GM12801 (cell line): ENCODE data around the gene KIF6.

ENCODE experiments used
- CTCF ChIP-seq: IDR thresholded peaks from one replicate; pipeline ENCODE4 v1.5.1; 2011; ENCODE audit warnings: control low read depth; ENCODE audit not compliant: insufficient read length; ENCODE audit errors: extremely low read depth

The KIF6 gene

GRCh38 chr6:39520411-39520810 lies 204.8 kb downstream of the KIF6 start:
- TF ChIP-seq CTCF = no peak

GRCh38 chr6:39518221-39518620 lies 207.0 kb downstream of the KIF6 start:
- no peak for TF ChIP-seq CTCF

GRCh38 chr6:39517756-39518155 lies 207.5 kb downstream of the KIF6 start:
- TF ChIP-seq CTCF = no peak

GRCh38 chr6:39516471-39516870 lies 208.7 kb downstream of the KIF6 start:
- no peak for TF ChIP-seq CTCF

- no peak for TF ChIP-seq CTCF
Measured at GRCh38 chr6:39515471-39515870, 209.7 kb downstream of the KIF6 start.

GRCh38 chr6:39515006-39515405 lies 210.2 kb downstream of the KIF6 start:
- TF ChIP-seq CTCF = no peak

GRCh38 chr6:39508515-39508914 lies 216.7 kb downstream of the KIF6 start:
- TF ChIP-seq CTCF = no peak

- TF ChIP-seq CTCF = no peak
Measured at GRCh38 chr6:39507331-39507998, 217.7 kb downstream of the KIF6 start.
